Lower lobe of right lung (tissue), 2 donors: ENCODE data around the gene CHMP6. TPM values are rescaled to one million over a fixed set of nuclear protein-coding genes. Genes with fewer than 3 reads are reported as not detected.
"Not testable (repeated sequence)": the region's sequence is repeated elsewhere in the genome, so short reads cannot be mapped to it uniquely, and the experiment has no call there.

Source experiments
- ATAC-seq, 2 donors: fragments of 200-7000 bp; cut with Tn5 transposase; one replicate each; pipeline ENCODE4 v1.9.1; 2020 to 2022; ENCODE audit warnings: mild to moderate bottlenecking in 2 of 2, moderate library complexity in 2 of 2
- DNase-seq: peaks from one replicate; pipeline ENCODE4 v3.0.0-alpha.2; 2020
- H3K27ac ChIP-seq: fragments of 200-600 bp; one replicate; pipeline ENCODE4 v1.8.0; 2022
- H3K27me3 ChIP-seq: fragments of 200-600 bp; one replicate; pipeline ENCODE4 v1.8.0; 2022; ENCODE audit warnings: low read depth
- H3K36me3 ChIP-seq: fragments of 200-600 bp; one replicate; pipeline ENCODE4 v1.8.0; 2022; ENCODE audit warnings: mild to moderate bottlenecking
- H3K4me1 ChIP-seq: fragments of 200-600 bp; one replicate; pipeline ENCODE4 v1.8.0; 2022
- H3K4me3 ChIP-seq: fragments of 200-600 bp; one replicate; pipeline ENCODE4 v1.8.0; 2022; ENCODE audit warnings: mild to moderate bottlenecking
- H3K9me3 ChIP-seq: fragments of 200-600 bp; one replicate; pipeline ENCODE4 v1.8.0; 2022
- CTCF ChIP-seq: fragments of 200-600 bp; IDR thresholded peaks from one replicate; pipeline ENCODE4 v1.8.0; 2022; ENCODE audit warnings: antibody characterized with exemption, mild to moderate bottlenecking
- intact Hi-C: fragments of 100-400 bp; cut with DNase I; formaldehyde crosslinking; loops from one replicate; pipeline ENCODE4 v1.11.0; 2022
- total RNA-seq: library from RNA; stranded (reverse); fragmentation: NEBNext Ultra II Directional; extraction: Animal tissue kit (Norgen Biotek cat#: 25700); gene quantifications from one replicate; pipeline ENCODE4 v1.2.1, GENCODE V29; 2021
- donor health status: DM: no; HTN: yes; CAD: no; lungs with severe emphysema.

CHMP6 gene
- total RNA-seq, 1 donor from 2014 or later, result 28.8 TPM

GRCh38 chr17:81015136-81015535, 23.5 kb downstream of the CHMP6 start:
- Histone ChIP-seq H3K9me3 (peaks cover 9% of the 10 kb centered on the region), H3K4me3 (no peak overlapping the region), H3K4me1 (peaks cover 24% of the 10 kb centered on the region), H3K36me3 (no peaks in the 10 kb centered on the region), H3K27ac (no peak overlapping the region), H3K27me3 (no peaks in the 10 kb centered on the region)
- ATAC-seq (no peak), DNase-seq (no peak)
- no peak for TF ChIP-seq CTCF
- intact Hi-C loops, result no loop called here

GRCh38 chr17:81016575-81016974, 24.9 kb downstream of the CHMP6 start:
- intact Hi-C loops, result no loop called here
- Histone ChIP-seq H3K9me3 (no peaks in the 10 kb centered on the region), H3K27me3 (no peaks in the 10 kb centered on the region), H3K27ac (no peak overlapping the region), H3K4me3 (no peak overlapping the region), H3K4me1 (peaks cover 38% of the 10 kb centered on the region), H3K36me3 (no peaks in the 10 kb centered on the region)
- DNase-seq (no peak), ATAC-seq (no peak)
- TF ChIP-seq CTCF, result no peak

GRCh38 chr17:81017330-81017729, 25.7 kb downstream of the CHMP6 start:
- intact Hi-C loops, H3K4me3 ChIP-seq, ATAC-seq, H3K36me3 ChIP-seq, H3K27me3 ChIP-seq, H3K9me3 ChIP-seq: not testable (repeated sequence)
- Histone ChIP-seq H3K4me1 (peaks cover 43% of the 10 kb centered on the region), H3K27ac (peak overlapping the region; percentile 58)
- peak; percentile 6 for DNase-seq

GRCh38 chr17:81018044-81018802, 26.6 kb downstream of the CHMP6 start:
- peak; percentile 55 for DNase-seq
- intact Hi-C loops, result no loop called here
- H3K36me3 ChIP-seq, result no peaks in the 10 kb centered on the region
- no peak for TF ChIP-seq CTCF
- ATAC-seq, result peak; percentile 39 to 61
- H3K27me3 ChIP-seq, result no peaks in the 10 kb centered on the region
- peaks cover 43% of the 10 kb centered on the region for H3K4me1 ChIP-seq
- H3K9me3 ChIP-seq, result no peaks in the 10 kb centered on the region
- H3K4me3 ChIP-seq, result peak overlapping the region; percentile 40
- H3K27ac ChIP-seq, result peak overlapping the region; percentile 58

GRCh38 chr17:81019563-81020442, 28.2 kb downstream of the CHMP6 start:
- Histone ChIP-seq H3K4me3 (no peak overlapping the region), H3K36me3 (no peaks in the 10 kb centered on the region), H3K27me3 (no peaks in the 10 kb centered on the region), H3K27ac (peak overlapping the region; percentile 68), H3K4me1 (peaks cover 59% of the 10 kb centered on the region), H3K9me3 (no peaks in the 10 kb centered on the region)
- ATAC-seq (no peak), DNase-seq (peak; percentile 37)
- TF ChIP-seq CTCF, result no peak
- intact Hi-C loops, result no loop called here

GRCh38 chr17:81020443-81020766, 28.8 kb downstream of the CHMP6 start:
- DNase-seq, result no peak
- Histone ChIP-seq H3K27me3 (no peaks in the 10 kb centered on the region), H3K9me3 (no peaks in the 10 kb centered on the region), H3K36me3 (no peaks in the 10 kb centered on the region), H3K27ac (peak overlapping the region; percentile 68), H3K4me3 (no peak overlapping the region), H3K4me1 (peaks cover 65% of the 10 kb centered on the region)
- TF ChIP-seq CTCF, result no peak
- no peak for ATAC-seq
- intact Hi-C loops, result no loop called here
